ENCODE data around the gene CBLB.

- TF ChIP-seq, protein P1, sequence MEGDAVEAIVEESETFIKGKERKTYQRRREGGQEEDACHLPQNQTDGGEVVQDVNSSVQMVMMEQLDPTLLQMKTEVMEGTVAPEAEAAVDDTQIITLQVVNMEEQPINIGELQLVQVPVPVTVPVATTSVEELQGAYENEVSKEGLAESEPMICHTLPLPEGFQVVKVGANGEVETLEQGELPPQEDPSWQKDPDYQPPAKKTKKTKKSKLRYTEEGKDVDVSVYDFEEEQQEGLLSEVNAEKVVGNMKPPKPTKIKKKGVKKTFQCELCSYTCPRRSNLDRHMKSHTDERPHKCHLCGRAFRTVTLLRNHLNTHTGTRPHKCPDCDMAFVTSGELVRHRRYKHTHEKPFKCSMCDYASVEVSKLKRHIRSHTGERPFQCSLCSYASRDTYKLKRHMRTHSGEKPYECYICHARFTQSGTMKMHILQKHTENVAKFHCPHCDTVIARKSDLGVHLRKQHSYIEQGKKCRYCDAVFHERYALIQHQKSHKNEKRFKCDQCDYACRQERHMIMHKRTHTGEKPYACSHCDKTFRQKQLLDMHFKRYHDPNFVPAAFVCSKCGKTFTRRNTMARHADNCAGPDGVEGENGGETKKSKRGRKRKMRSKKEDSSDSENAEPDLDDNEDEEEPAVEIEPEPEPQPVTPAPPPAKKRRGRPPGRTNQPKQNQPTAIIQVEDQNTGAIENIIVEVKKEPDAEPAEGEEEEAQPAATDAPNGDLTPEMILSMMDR (IDR thresholded peaks at IDR 0.05), result no peak
- TF ChIP-seq POLR2AphosphoS5 (IDR thresholded peaks at IDR 0.05), result no peak
Measured at GRCh38 chr3:105904251-105904650, 35.4 kb upstream of the CBLB start.

All from prostate gland (tissue), 2 donors.